Activated T-helper 1 cell treated with Interleukin-2 at 50 U/mL for 16 hours (primary cell): ENCODE results near the gene GPC5.

Experiments used
- DNase-seq: peaks from one replicate; pipeline ENCODE4 v3.0.0-alpha.2; 2020; ENCODE audit warnings: low read depth

The GPC5 gene

DNA sequence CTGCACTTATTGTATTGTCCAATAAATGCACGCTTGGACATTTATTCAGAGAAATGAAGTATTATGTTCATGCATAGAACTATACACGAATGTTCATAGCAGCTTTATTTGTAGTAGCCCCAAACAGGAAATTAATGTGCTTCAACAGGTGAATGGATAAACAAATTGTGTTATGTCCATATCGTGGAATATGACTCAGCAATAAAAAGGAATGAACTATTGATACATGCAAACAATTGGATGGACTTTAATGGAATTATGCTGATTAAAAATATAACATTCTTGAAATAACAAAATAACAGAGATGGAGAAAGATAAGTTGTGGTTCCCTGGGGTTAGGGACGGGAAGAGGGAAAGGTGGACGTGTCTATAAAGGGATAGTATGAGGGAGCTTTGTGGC lies 65.9 kb downstream of the GPC5 start:
- no peak for DNase-seq

DNA sequence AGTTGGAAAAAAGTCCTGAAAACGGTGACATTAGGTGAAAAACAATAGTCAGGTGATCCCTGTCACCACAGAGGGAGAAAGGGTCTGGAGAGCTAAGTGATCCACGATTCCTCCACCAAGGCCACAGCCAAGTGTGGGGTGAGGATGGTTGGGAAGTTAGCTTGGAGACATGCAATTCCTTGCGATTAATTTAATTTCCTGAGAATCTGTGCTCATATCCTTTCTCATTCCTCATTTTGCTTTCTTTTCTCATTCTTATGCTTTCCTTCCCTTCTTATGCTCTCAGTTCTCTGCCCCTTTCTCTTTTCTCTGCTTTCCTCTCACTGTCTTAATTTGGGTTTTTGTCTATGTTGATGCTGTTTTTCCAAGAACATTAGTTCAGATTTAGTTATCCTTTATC lies 68.8 kb downstream of the GPC5 start:
- DNase-seq, result no peak

DNA sequence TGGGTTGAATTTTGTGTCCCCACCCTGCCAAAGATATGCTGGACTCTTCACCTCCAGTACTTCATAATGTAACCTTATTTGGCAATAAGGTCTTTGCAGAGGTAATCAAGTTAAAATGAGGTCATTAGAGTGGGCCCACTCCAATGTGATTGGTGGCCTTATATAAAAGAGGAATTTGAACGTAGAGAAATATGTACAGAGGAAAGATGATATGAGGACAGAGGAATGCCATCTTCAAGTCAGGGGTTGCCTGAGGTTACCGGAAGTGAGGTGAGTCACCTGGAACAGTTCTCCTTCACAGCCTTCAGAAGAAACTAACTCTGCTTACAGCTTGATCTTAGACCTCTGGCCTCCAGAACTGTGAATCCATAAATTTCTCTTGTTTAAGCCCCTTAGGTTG lies 69.9 kb downstream of the GPC5 start:
- no peak for DNase-seq

DNA sequence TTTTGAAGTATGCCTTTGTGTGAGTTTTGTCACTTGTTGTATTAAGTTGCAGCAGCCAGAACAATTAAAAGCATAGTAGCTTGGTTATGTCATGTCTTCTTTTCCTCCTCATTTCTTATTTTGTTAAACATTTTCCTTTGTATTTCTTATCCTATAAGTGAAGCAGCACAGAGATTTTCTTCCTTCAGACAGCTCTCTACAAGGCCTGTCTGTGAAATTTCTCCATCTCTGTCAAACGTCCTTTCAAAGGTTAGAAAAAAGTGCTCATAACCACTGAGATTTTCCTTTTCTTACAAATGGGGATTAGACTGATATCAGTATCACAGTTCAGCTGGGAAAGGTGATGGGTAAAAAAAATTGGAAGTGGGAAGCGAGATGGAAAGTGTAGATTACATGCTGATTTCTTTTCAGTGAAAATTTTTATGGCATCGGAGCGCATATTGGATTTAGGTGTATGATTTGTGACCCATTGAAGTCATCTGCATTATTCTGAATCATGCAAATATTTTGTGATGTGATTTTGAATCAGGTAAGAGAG lies 71.7 kb downstream of the GPC5 start:
- no peak for DNase-seq

DNA sequence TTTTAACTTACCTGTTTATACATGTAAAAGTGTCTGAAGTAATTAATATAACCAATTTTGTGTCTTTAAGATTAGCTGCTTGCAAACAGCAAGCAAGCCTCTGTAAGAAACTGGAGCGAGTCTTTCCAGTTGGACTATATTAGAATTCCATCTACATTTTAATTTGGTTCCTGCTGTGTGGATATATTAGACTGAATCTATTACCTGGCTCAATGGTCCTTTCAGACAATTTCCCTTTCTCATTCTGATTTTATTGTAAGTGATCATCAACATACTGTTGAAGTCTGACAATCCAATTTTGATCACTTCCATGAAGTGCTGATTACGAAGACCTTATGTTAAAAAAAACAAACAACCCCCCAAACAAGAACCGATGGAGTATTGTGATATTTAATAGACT lies 72.3 kb downstream of the GPC5 start:
- no peak for DNase-seq

DNA sequence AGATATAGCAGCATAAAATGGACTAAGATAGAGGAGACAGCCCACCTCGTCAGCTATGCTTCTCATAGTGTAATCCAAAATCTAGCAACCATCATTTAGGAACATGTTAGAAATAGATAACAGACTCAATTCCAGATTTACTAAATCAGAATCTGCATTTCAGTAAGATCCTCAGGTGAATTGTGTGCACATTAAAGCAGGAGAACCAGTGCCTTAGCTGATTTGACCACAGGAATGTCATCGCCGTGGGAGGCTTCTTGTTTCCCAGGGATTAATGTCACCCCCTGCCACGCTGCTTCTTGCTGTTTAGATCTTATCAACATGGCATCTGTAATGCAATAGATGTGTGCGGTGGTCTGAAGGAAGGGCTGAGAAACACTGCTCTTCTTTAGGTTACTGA lies 84.0 kb downstream of the GPC5 start:
- no peak for DNase-seq

DNA sequence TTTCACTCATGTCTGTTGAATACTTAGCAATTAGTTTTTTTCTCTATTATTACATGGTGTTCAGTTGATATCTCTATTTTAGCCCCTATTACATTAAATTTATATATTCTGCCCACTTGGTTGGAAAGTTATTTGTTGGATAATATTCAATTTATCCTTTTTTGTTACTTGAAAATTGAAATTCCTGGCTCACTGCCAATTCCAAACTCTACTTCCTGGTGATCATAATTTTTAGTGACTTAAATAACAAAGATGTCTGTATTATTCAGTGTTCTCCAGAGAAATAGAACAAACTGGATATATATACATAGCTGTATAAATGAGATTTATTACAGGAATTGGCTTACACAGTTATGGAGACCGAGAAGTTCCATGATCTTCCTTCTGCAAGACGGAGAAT lies 93.6 kb downstream of the GPC5 start:
- no peak for DNase-seq

DNA sequence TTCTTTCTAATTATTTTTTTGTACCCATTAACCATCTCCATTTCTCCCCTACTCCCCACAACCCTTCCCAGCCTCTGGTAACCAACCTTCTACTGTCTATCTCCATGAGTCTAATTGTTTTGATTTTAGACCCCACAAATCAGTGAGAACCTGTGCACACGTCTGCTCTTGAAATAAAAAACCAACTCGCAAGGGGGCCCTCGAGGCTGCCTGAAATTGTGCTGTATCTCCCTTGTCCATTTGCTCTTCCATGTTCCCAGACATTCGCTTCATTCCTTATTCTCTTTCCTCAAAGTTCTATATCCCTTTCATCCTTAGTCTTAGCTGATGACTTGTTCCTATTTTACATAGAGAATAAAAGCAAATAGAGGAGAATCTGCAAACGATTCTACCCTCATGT lies 95.0 kb downstream of the GPC5 start:
- DNase-seq, result no peak

DNA sequence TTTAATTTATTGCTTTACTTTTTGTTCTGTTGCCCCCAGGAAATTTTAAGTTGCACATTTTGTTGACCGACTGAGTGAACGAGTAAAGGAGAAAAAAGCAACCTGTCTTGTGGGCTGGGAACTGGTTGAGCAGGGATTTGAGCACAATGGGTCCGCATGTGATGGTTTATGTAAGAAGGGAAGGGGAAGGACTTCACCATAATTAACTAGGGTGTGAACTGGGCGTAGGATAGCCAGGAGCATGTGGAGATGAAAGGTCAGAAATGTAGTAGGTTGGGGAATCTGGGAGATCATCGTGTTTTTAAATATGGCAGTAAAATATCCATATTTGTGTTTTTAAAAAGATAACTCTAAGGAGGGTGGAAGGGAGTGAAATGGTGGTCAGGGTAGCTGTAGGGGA lies 99.9 kb downstream of the GPC5 start:
- no peak for DNase-seq

DNA sequence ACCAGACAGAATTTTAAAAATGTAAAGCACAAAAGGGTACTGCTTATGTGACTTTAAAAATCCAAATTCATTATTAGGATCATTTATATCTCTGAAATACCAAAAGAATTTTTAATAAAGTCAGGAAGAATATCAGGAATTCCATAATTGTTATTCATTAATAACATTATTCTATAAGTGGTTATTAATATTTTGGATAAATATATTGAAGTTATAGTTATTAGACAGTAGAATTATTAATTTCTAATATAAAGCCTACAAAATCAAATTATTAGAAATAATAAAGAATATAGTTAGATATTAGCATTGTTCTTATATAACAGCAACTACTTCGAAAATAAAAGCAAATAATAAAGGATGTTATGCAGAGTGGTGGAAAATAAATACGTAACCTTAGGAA lies 105.8 kb downstream of the GPC5 start:
- DNase-seq, result no peak

DNA sequence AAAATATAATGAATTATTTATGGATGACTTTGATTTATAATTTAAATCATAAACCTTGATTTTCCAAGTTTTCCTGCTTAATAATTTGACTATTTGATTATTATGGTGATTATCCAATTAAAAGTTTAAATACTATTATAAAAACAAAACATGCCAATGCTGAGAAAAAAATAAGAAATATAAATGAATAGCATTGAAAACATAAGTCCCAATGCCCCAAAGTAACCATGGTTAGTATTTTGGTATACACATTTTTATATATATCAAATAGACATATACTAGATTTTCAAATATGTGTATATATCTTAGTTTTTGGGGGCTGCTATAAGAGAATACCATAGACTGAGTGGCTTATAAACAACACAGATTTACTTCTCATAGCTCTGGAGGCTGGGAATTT lies 108.3 kb downstream of the GPC5 start:
- no peak for DNase-seq

DNA sequence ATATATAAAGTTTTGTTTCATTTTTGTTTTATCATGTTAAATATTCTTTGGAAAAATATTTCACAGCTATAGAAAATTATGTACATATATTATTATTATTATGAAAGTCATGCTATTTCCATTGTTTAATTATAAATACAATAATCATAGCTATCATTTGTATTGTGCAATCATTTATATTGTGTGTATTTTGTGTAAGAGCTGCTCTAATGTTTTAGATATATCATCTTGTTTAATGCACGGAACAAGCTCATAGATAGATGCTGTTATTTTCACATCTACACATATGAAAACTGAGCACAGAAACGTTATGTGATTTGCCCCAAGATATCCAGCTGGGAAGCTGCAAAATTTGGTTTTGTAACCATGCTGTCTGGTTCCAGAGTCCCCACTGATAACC lies 111.6 kb downstream of the GPC5 start:
- DNase-seq, result no peak

DNA sequence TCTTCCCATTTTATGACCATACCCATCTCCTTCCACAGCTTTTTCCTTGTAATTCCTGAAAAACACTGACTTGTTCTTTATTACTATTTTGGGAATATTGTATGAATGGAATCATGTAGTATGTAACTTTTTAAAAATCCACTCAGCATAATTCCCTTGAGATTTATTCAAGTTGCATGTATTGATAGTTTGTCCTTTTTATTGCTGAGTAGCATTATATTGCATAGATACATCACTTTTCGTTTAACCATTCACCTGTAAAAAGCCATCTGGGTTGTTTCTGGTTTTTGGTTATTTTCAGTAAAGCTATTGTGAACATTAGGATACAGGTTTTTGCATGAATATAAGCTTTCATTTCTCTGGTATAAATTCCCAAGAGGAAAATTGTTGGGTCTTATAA lies 115.4 kb downstream of the GPC5 start:
- no peak for DNase-seq

DNA sequence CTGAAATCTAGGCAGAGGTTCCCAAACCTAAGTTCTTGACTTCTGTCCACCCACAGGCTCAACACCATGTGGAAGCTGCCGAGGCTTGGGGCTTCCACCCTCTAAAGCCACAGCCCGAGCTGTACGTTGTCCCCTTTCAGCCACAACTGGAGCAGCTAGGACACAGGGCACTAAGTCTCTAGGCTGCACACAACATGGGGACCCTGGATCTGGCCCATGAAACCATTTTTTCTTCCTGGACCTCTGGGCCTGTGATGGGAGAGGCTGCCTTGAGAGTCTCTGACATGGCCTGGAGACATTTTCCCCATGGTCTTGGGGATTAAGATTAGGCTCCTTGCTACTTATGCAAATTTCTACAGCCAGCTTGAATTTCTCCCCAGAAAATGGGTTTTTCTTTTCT lies 118.4 kb downstream of the GPC5 start:
- DNase-seq, result no peak

DNA sequence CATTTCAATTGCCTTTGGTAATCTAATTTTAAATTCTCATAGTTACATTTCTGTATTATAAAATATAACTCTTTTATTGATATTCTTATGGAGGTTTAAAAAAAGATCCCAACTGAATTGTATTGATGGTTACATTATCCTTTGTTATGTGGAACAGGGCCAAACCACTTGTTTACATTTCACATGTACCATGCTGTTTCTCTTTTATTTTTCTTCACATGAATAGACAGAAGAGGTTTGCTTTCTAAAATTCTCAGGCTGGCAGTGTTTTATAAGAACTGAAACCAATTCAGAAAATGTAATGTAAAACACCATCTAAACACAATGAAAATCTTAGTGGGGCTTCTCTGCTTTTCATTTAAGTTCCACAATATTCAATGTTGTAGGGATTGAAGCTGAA lies 122.5 kb downstream of the GPC5 start:
- no peak for DNase-seq

DNA sequence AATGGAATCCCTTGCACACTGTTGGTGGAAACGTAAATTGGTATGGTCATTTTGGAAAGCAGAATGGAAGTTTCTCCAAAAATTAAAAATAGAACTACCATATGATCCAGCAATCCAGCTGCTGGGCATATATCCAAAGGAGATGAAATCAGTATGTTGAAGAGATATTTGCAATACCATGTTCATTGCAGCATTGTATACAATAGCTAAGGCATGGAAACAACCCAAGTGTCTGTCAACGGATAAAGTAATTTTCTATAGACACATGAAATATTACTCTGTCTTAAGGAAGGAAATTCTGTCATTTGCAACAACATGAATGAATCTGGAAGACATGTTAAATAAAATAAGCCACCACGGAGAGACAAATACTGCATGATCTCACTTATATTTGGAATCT lies 124.7 kb downstream of the GPC5 start:
- DNase-seq, result no peak

DNA sequence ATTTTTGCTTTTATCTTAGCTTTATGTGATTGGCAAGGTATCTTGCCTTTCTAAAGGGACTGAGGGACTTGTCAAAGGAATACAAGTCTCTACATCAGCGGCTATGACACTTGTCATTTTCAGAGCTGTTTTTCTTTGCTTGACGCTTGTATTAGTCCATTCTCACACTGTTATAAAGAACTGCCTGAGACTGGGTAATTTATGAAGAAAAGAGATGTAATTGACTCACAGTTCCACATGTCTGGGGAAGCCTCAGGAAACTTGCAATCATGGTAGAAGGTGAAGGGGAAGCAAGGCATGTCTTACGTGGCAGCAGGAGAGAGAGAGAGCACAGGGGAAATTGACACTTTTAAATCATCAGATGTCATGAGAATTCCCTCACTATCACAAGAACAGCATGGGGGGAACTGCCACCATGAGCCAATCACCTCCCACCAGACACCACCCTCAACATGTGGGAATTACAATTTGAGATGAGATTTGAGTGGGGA lies 128.2 kb downstream of the GPC5 start:
- no peak for DNase-seq

DNA sequence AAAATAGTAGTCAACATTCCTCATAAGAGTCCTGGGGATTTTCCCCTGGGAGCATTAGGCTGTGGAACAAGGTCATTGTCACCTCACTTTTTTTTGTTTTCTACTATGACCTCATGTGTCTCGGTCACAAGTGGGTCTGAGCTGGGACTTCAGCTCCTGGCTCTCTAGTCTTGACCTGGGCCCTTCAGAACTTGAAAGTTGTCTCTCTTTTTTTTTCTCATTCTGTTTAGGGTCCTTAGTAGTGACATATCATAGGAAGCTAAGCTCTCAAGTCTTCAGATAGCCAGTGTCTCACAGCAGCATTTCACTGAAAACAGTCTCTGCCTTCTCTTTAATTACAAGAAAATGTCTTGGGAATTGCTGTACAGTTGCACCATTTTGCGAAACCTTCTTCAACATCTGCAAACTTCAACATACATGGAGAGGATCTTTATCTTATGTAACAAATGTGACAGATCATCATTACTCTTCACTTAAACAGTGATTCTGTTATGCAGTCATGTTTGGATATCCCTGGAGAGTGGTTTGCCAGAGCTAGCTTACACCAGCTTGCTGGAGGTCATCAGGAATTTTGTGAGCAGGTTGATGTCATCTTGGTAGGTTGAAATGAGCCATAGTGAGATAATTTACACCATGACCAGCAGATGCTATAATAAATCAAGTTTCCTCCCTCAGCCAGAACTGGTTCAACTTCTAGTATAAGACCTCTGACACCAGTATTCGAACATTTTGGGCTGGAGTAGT lies 131.5 kb downstream of the GPC5 start:
- DNase-seq, result no peak

DNA sequence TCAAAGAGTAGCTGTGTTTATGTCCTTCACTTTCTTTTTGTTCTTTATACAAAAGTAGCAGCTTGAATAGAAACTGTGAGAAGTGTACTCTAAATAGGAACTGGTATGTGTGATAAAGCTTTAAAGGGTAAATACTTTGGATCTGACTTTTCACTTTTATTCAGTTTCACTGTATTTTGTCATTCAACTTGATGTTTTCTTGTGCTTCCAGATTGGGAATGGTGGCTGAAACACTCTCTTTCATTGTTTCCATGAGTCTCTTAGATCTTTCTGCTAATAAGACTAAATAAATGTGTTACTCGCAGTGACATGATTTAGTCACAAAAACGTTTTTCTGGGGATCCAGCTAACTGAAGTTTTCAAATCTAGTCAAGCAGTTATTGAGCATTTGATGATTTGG lies 133.2 kb downstream of the GPC5 start:
- no peak for DNase-seq

DNA sequence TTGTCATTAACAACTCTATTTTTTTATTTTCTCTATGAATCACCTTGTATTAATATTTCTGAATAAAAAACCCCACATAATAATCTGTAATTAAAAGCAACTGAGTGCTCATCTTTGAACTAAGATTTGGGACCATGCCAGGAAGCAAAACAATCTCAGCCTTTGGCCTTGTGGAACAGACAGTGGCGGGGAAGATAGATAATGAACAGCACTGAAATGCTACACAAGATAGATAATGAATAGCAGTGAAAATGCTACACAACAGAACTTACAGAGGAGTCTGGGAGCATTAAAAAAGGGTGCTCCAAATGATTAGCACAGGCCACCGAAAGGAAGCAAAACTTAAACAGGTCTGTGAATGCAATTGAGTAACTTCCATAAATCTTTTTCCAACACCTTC lies 134.9 kb downstream of the GPC5 start:
- no peak for DNase-seq

DNA sequence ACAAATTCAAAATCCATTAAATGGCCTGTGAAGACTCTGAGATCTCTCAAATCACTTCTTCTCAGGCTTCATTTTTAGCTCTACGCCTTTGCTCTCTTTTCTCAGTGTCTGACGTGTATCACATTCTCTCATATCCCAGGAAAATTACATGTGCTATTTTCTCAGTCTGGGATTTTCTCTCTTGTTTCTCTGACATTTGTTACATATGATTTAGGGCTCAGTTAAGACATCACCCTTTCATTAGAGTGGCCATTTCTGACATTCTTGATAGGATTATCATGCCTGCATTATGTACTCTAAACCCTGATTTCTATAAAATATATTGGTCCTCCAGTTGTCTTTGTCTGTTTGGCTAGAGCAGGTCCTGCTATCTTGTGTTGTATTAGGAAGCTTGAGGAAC lies 136.6 kb downstream of the GPC5 start:
- DNase-seq, result no peak

DNA sequence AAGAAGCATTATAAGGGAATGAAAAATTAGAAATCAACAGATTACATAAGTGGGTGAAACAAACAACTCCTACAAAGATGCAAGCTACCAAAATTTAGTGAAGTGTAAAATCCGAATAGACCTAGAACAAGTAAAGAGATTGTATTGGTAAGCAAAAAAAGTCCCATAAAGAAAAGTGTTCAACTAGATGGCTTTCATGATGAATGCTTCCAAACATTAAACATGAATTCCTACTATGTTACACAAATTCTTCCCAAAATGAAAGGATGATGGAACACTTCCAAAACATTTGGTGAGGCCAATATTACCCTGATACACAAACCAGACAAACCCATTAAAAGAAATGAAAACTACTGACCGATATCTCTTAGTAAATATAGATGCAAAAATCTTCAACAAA lies 139.0 kb downstream of the GPC5 start:
- no peak for DNase-seq

DNA sequence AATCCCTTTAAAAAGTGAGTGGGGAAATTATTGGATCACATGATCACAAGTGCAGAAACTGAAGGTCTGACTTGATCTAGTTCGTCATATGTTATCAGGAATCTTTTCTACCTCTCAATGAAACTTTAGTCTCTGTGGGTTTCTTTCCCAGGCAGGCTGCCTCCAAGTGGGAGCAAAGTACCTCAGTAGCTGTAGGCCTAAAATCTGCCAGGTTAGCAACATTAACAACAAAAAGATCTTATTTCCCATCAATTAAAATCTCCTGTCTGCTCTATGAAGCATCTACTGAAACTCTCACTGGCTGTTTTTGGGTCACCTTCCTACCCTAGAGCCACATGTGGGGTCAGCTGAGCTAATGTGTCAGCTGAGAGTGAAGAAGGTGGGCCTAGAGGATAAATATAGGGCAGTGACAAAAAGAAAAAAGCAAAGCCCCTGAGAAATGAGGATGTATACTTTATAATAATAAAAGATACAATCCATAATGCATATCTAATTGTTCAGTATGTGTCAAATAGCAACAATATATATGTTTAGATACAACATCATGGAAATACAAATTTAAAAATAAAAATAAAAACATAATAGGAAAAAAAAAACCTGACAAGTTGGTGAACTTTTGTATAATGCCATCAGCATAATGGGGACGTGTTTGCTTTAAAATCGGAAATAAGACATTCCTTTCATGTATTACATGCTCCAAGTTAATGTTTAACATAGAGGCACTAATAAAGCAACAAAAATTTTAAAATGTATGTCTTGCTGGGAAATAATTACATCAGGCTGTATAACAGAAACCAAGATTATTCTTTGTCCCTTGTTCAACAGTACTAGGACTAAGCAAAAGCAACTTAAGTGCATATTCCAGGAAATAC lies 141.1 kb downstream of the GPC5 start:
- DNase-seq, result no peak
